GM12874 (cell line): ENCODE measurements around the gene MYLK.

Source experiments
- CTCF ChIP-seq: IDR thresholded peaks from 2 replicates; pipeline ENCODE4 v1.5.1; 2011; ENCODE audit warnings: low read depth, mild to moderate bottlenecking, control low read depth, low read length, moderate library complexity; ENCODE audit not compliant: insufficient read depth

The MYLK gene

GRCh38 chr3:123670743-123671142 is 213.4 kb downstream of the MYLK start:
- no peak for TF ChIP-seq CTCF

- TF ChIP-seq CTCF = no peak
These were observed 215.2 kb downstream of the MYLK start for GRCh38 chr3:123668906-123669305.

GRCh38 chr3:123667784-123668183 is 216.3 kb downstream of the MYLK start:
- no peak for TF ChIP-seq CTCF

- no peak for TF ChIP-seq CTCF
These were observed 219.4 kb downstream of the MYLK start for GRCh38 chr3:123664753-123665152.

- no peak for TF ChIP-seq CTCF
These were observed 220.2 kb downstream of the MYLK start for GRCh38 chr3:123663977-123664376.

GRCh38 chr3:123661973-123662372 is 222.2 kb downstream of the MYLK start:
- TF ChIP-seq CTCF = no peak

- no peak for TF ChIP-seq CTCF
These were observed 223.2 kb downstream of the MYLK start for GRCh38 chr3:123660900-123661299.

GRCh38 chr3:123660141-123660675 is 223.9 kb downstream of the MYLK start:
- no peak for TF ChIP-seq CTCF
